Fibroblast of lung (primary cell): ENCODE data around the gene DNM3. TPM values are rescaled to one million over a fixed set of nuclear protein-coding genes. Genes with fewer than 3 reads are reported as not detected.

Source experiments
- DNase-seq, 2 donors: peaks; one replicate each; pipeline versions ENCODE4 v3.0.0 to v3.0.0-alpha.2; 2010; ENCODE audit warnings: low read depth in 2 of 2
- H2AFZ ChIP-seq: 2 replicates; pipeline ENCODE4 v1.5.1; 2012; ENCODE audit warnings: low read length, control low read depth, inconsistent platforms
- H3K27ac ChIP-seq: 2 replicates; pipeline ENCODE4 v1.5.1; 2011; ENCODE audit warnings: low read length, control low read depth; ENCODE audit not compliant: insufficient read depth
- H3K27me3 ChIP-seq: 2 replicates; pipeline ENCODE4 v1.5.1; 2011; ENCODE audit warnings: mild to moderate bottlenecking, low read length; ENCODE audit not compliant: control insufficient read depth, insufficient read depth
- H3K36me3 ChIP-seq: 2 replicates; pipeline ENCODE4 v1.5.1; 2011; ENCODE audit warnings: low read length; ENCODE audit not compliant: control insufficient read depth, insufficient read depth
- H3K4me1 ChIP-seq: 2 replicates; pipeline ENCODE4 v1.5.1; 2011; ENCODE audit warnings: low read length; ENCODE audit not compliant: control insufficient read depth, insufficient read depth; ENCODE audit errors: extremely low read depth
- H3K4me2 ChIP-seq: 2 replicates; pipeline ENCODE4 v1.5.1; 2011; ENCODE audit warnings: low read length, control low read depth; ENCODE audit not compliant: insufficient read depth; ENCODE audit errors: extremely low read depth
- H3K4me3 ChIP-seq, 4 experiments: fragments of 200-600 bp in 1 of 4; sonication (generic) in 1 of 4; replicated peaks in 1 of 4; 2 replicates each; pipeline ENCODE4 v1.5.1; 2011 to 2016; ENCODE audit warnings: low read length in 4 of 4, low read depth in 3 of 4, mild to moderate bottlenecking in 3 of 4, control low read depth in 2 of 4, inconsistent platforms in 1 of 4, mixed read lengths in 1 of 4; ENCODE audit not compliant: insufficient read depth in 1 of 4; ENCODE audit errors: control extremely low read depth in 1 of 4
- H3K79me2 ChIP-seq: 2 replicates; pipeline ENCODE4 v1.5.1; 2012; ENCODE audit warnings: mild to moderate bottlenecking, low read length, inconsistent platforms; ENCODE audit not compliant: control insufficient read depth, insufficient read depth
- H3K9ac ChIP-seq: 2 replicates; pipeline ENCODE4 v1.5.1; 2011; ENCODE audit warnings: mild to moderate bottlenecking, low read length, control low read depth; ENCODE audit not compliant: insufficient read depth
- H3K9me3 ChIP-seq: 2 replicates; pipeline ENCODE4 v1.5.1; 2012; ENCODE audit warnings: low read depth, low read length; ENCODE audit not compliant: control insufficient read depth, insufficient read depth
- H4K20me1 ChIP-seq: 2 replicates; pipeline ENCODE4 v1.5.1; 2011; ENCODE audit warnings: low read length; ENCODE audit not compliant: control insufficient read depth, insufficient read depth; ENCODE audit errors: extremely low read depth
- CTCF ChIP-seq, 2 donors: IDR thresholded peaks in 1 of 2; conservative IDR thresholded peaks in 1 of 2; 1 replicate in 1 of 2; 2 replicates in 1 of 2; pipeline ENCODE4 v1.5.1; 2011 to 2012; ENCODE audit warnings: low read length in 2 of 2, control low read depth in 1 of 2, inconsistent platforms in 1 of 2, low read depth in 1 of 2, mild to moderate bottlenecking in 1 of 2
- EZH2 ChIP-seq: IDR thresholded peaks from 2 replicates; pipeline ENCODE4 v1.5.1; 2012; ENCODE audit warnings: low read length, control low read depth, mild to moderate bottlenecking; ENCODE audit errors: missing control alignments
- polyA plus RNA-seq, 2 donors: library from polyadenylated mRNA; depleted of rRNA in 1 of 2; stranded (reverse) in 1 of 2; unstranded in 1 of 2; fragments of >200 nt; gene quantifications; 2 replicates each; pipeline ENCODE4 v1.2.1, GENCODE V29; 2011 to 2012; ENCODE audit warnings: missing spikeins in 1 of 2
- total RNA-seq: library from RNA; depleted of rRNA; stranded (reverse); fragments of >200 nt; gene quantifications from 2 replicates; pipeline ENCODE4 v1.2.1, GENCODE V29; 2014

DNM3 gene
- total and polyA plus RNA-seq, 2 donors (not counting 1 experiment from before 2014, with no cell fraction given): 1.6 to 3.6 TPM

- no peak overlapping the region for H3K9ac ChIP-seq
These were observed 484.8 kb downstream of the DNM3 start for GRCh38 chr1:172326136-172326535.

GRCh38 chr1:172328266-172328665 is 487.0 kb downstream of the DNM3 start:
- Histone ChIP-seq H4K20me1 (no peaks in the 10 kb centered on the region), H3K4me3 (no peak overlapping the region)

More at GRCh38 chr1:172326136-172326535, 484.8 kb downstream of the DNM3 start:
- Histone ChIP-seq H3K27ac (no peak overlapping the region), H3K27me3 (no peaks in the 10 kb centered on the region), H4K20me1 (no peaks in the 10 kb centered on the region), H3K36me3 (no peaks in the 10 kb centered on the region), H3K9me3 (no peaks in the 10 kb centered on the region), H3K4me1 (peaks cover 28% of the 10 kb centered on the region), H3K79me2 (no peaks in the 10 kb centered on the region), H2AFZ (no peak overlapping the region), H3K4me2 (no peak overlapping the region), H3K4me3 (no peak overlapping the region)
- no peak for TF ChIP-seq EZH2
- TF ChIP-seq CTCF (conservative IDR thresholded peaks at IDR 0.05 in 1 of 2, IDR thresholded peaks at IDR 0.05 in 1 of 2; ENCODE audit: low read depth in 1 of 2, low read length in 2 of 2): no peak
- DNase-seq: peak in 1 of 2 donors; percentile 63

GRCh38 chr1:172332230-172332629 is 490.9 kb downstream of the DNM3 start:
- Histone ChIP-seq H3K79me2 (no peaks in the 10 kb centered on the region), H3K27ac (no peak overlapping the region), H3K27me3 (no peaks in the 10 kb centered on the region), H4K20me1 (no peaks in the 10 kb centered on the region), H3K4me3 (no peak overlapping the region), H3K4me2 (no peak overlapping the region), H3K9ac (no peak overlapping the region), H3K9me3 (no peaks in the 10 kb centered on the region), H3K36me3 (no peaks in the 10 kb centered on the region), H3K4me1 (no peaks in the 10 kb centered on the region), H2AFZ (no peak overlapping the region)
- TF ChIP-seq CTCF (conservative IDR thresholded peaks at IDR 0.05 in 1 of 2, IDR thresholded peaks at IDR 0.05 in 1 of 2; ENCODE audit: low read depth in 1 of 2, low read length in 2 of 2): no peak
- no peak for TF ChIP-seq EZH2
- DNase-seq: no peak

More at GRCh38 chr1:172328266-172328665, 487.0 kb downstream of the DNM3 start:
- H3K4me2 ChIP-seq: no peak overlapping the region
- no peaks in the 10 kb centered on the region for H3K27me3 ChIP-seq
- no peaks in the 10 kb centered on the region for H3K9me3 ChIP-seq
- H3K79me2 ChIP-seq: no peaks in the 10 kb centered on the region
- TF ChIP-seq CTCF (conservative IDR thresholded peaks at IDR 0.05 in 1 of 2, IDR thresholded peaks at IDR 0.05 in 1 of 2; ENCODE audit: low read depth in 1 of 2, low read length in 2 of 2) (no peak), EZH2 (no peak)
- H3K36me3 ChIP-seq: no peaks in the 10 kb centered on the region
- no peak overlapping the region for H3K27ac ChIP-seq
- no peak for DNase-seq
- H2AFZ ChIP-seq: no peak overlapping the region
- H3K9ac ChIP-seq: no peak overlapping the region
- peaks cover 10% of the 10 kb centered on the region for H3K4me1 ChIP-seq
